GDM1 (cell line): ENCODE measurements around the gene NDUFAB1.
A peak's percentile ranks its signal among the peaks of the same experiment; 100 is the strongest.
"Not testable (repeated sequence)": the region's sequence is repeated elsewhere in the genome, so short reads cannot be mapped to it uniquely, and the experiment has no call there.

Experiments
- DNase-seq: peaks from one replicate; lab custom pipeline; 2025; lab: John Stamatoyannopoulos, UW

Gene NDUFAB1

GRCh38 chr16:23595951-23596720 lies at the start of gene NDUFAB1:
NDUFAB1 (minus strand) TSS chr16:23596316; CDS start chr16:23596290, 26 bp downstream.
- DNase-seq = peak; percentile 86

GRCh38 chr16:23642246-23642774 lies 46.2 kb upstream of the NDUFAB1 start:
- no peak for DNase-seq

DNA sequence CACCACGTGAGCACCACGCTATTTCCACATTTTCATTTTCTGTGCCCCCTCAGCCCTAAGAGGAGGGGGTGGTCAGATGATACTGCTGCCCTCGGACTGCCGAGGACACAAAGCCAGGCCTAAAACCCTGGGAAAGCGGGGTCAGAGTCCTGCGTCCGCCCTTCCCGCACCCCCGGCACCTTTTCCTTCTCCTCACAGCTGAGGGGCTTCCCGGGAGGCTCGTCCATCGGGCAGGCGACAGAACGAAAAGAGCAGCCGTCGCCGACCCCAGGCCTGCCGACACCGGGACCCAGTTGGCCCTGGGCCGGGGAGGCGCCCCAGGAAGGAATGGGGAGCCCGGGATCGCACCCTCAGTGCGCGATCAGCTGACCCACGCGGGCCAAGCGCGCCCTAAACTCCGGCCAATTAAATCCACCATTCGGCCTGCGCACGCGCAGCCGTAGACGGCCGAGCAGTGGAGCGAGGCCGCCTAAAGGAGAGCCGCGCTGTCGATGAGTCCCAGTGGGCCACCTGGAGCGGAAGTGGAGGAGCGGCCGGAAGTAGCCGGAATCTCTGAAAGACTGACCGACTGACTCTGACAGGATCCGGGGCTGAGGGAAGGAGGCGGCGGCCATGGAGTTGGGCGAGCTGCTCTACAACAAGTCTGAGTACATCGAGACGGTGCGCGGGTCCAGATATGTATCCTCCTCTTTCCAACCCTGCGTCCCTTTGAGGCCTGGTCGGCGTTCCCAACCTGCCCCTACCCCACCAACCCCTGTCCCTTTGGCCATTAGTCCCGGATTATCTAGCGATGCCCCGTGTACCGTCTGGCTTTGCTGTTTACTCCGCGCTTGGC lies 45.0 kb upstream of the NDUFAB1 start, which contains the start of the genes DCTN5 and PALB2:
DCTN5 (plus strand) TSS at position 536 of the 835 bp plus-strand sequence; CDS start at position 613, 77 bp downstream.
PALB2 (minus strand) TSS at position 380 of the 835 bp plus-strand sequence; CDS start at position 227, 153 bp downstream.
- DNase-seq = peak; percentile 88

DNA sequence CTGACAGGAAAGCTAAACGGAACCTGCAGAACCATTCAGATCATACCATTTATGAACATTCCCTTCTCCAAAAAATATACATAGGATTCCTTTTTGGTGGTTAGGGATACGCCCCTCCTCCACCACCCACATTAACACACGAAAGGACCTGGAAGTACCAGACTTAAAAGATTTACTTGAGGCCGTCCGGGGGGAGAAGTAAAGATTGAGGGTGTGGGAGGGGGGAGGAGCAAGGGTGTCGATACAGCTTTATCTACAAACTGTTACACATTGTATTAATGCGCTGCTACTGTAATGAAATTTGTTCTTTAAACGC lies 44.5 kb upstream of the NDUFAB1 start:
- no peak for DNase-seq

- DNase-seq = no peak
Measured at GRCh38 chr16:23635958-23636357, 39.8 kb upstream of the NDUFAB1 start.

DNA sequence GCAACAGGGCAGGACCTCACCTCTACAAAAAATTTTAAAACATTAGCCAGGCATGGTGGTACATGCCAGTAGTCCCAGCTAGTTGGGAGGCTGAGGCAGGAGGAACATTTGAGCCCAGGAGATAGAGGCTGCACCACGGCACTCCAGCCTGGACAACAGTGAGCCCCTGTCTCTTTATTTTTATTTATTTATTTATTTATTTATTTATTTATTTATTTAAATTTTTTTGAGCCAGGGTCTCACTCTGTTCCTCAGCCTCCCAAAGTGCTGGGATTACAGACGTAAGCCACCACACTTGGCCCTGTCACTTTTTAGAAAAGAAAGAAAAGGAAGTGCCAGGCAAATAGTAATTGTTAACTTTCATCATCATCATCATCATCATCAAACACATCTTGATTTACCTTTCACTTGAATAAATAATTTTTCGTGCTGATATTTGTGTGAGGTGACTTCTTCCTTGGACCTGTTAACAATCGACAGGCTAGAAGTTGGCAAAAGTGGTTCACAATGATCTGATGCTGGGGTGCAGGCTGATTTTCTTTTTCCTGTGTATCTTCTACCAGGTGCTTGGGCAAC lies 38.4 kb upstream of the NDUFAB1 start:
- DNase-seq = no peak

DNA sequence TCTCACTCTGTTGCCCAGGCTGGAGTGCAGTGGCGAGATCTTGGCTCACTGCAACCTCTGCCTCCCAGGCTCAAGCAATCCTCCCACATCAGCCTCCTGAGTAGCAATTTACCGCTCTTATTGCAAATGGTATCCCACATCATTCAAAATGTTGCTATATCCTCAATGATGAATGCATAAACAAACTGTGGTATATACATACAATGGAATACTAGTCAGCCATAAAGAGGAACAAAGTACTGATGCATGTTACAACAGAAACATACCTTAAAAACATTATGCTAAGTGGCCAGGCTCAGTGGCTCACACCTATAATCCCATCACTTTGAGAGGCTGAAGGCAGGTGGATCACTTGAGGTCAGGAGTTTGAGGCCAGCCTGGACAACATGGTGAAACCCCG lies 35.8 kb upstream of the NDUFAB1 start:
- not testable (repeated sequence) for DNase-seq

DNA sequence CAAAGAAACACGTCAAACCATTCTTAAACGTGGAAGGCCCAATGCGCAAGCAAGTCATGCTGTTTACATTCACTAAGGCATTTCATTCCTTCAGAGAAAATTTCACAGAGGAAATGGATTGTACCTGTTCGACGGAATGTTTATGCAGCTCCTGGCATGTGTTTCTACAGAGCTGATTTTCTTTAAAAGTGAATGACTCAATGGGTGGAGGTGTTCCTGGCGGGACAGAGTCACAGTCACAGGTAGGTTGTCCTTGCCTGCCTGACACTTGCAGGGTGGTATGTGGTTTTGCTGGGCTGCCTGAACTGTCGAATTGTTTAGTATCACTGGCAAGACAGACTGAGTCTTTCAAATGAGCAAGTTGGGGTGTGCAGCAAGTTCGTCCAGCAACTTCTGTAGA lies 33.4 kb upstream of the NDUFAB1 start:
- no peak for DNase-seq

GRCh38 chr16:23624092-23624491 lies 28.0 kb upstream of the NDUFAB1 start:
- no peak for DNase-seq

DNA sequence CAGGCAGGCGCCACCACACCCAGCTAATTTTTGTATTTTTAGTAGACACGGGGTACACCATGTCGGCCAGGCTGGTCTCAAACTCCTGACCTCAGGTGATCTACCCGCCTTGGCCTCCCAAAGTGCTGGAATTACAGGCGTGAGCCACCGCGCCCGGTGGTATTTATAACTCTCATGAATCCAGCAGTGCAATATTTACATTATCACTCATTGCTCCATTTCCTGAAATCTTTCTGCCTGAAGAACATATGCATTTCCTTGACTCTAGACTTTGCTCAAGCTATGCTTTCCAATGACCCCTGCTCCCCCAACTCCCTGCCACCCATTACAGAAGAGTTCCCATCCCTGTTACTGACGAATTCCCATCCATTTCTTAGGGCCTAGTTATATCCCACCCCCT lies 19.7 kb upstream of the NDUFAB1 start:
- no peak for DNase-seq

GRCh38 chr16:23611936-23612335 lies 15.8 kb upstream of the NDUFAB1 start:
- no peak for DNase-seq

DNA sequence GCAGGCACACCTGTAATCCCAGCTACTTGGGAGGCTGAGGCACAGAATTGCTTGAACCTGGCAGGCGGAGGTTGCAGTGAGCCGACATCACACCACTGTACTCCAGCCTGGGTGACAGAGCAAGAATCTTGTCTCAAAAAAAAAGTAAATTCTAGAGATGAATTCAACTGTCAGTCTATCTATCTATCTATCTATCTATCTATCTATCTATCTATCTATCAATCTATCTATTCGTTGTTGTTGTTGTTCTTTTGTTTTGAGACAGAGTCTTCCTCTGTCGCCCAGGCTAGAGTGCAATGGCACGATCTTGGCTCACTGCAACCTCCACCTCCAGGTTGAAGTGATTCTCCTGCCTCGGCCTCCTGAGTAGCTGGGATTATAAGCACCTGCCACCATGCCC lies 14.8 kb upstream of the NDUFAB1 start:
- not testable (repeated sequence) for DNase-seq

GRCh38 chr16:23609929-23610328 lies 13.8 kb upstream of the NDUFAB1 start:
- no peak for DNase-seq

- no peak for DNase-seq
Measured at GRCh38 chr16:23608194-23608593, 12.1 kb upstream of the NDUFAB1 start.

DNA sequence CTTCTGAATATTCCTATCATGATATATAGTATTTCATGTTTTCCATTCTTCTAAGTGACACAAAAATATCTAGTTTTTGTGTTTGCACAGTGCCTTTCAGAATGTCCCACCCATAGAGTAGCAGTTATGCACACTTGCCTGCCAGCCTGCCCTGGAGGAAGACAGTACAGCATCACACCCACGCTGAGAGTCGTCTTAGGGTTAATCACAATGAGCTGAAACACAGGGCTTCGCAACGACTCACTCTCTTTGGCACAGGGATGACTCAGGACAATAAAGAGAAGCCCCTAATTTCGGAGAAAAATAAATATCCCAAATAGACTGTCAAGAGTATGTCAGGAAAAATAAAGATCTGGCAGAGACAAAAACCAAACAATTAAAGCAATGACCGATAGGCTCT lies 11.6 kb upstream of the NDUFAB1 start:
- no peak for DNase-seq

- no peak for DNase-seq
Measured at GRCh38 chr16:23597003-23597756, 1.1 kb upstream of the NDUFAB1 start.

DNA sequence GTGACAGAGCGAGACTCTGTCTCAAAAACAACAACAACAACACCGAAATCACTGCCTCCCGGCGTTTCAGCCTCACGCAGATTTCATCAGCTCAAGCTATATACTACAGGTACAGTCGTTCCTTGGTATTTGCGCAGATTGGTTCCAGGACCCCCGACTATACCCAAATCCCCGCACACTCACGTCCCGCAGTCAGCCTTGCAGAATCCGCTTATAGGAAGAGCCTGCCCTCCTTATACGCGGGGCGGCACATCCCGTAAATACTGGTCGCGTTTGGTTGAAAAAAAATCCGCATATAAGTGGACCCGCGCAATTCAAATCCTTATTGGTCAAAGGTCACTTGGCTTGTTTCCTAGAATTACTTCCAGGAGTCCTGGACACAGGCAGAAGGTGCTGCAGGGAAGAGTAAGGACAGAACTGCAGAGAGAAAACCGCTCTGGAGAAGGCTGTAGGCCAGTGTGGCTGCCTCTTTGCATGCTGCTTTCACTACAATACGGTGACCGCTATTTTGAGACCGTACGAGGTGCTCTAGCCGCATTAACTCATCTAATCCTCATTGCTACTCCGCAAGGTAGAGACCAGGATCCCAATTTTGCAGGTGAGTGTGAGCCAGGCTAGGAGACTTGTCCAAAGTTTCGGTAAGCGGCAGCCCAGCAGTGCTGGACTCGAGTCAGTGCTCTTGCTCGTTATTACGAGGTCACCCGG lies 718 bp downstream of the NDUFAB1 start:
- DNase-seq = no peak

- DNase-seq = no peak
Measured at GRCh38 chr16:23594186-23594585, 1.9 kb downstream of the NDUFAB1 start.

- no peak for DNase-seq
Measured at GRCh38 chr16:23590181-23590580, 5.9 kb downstream of the NDUFAB1 start.

- DNase-seq = no peak
Measured at GRCh38 chr16:23587726-23588125, 8.4 kb downstream of the NDUFAB1 start.
